HG03108 (cell line): Measurements from ENCODE around the gene MRRF.
A peak's percentile ranks its signal among the peaks of the same experiment; 100 is the strongest.
"Not testable (repeated sequence)": the region's sequence is repeated elsewhere in the genome, so short reads cannot be mapped to it uniquely, and the experiment has no call there.

Experiments used
- ATAC-seq: cut with Tn5 transposase; IDR thresholded peaks from one replicate; pipeline ENCODE4 v1.9.1; 2021; ENCODE audit warnings: moderate library complexity; ENCODE audit not compliant: unreplicated experiment

The MRRF gene

DNA sequence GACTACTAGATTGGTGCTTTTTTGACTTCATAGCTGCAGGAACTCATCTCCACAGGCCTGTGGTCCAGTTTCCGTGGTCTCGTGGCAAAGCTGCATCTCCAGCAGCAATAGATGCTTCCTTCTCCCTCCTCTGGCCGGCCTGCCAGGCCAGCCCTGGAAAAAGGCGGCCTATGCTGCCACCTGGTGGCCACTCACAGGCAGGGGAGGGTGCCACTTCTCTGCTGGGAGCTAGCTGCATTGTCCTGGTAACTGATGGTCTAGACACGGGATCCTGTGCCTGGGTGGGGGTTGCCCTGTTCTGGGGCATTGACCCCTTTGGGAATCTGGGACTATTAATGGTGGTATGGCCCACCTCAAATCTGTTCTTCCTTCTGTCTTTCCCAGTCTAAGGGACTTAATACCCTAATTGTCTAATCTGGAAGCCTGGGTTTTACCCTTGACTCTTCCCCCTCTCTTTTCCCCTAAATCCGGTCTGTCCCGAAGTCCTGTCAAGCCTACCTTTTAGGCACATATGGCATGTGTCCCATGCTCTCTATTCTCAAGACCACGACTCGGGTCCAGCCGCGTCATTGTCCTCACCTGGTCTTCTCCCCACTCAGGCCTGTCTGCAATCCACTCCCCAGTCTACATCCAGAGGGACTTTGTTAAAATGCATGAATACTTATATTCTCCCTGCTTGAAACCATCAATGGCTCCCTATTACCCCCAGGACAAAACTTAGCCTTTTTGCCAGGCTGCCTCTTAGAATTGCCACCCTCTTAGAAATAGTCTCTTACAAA, 86.1 kb downstream of the MRRF start:
- peak; percentile 77 for ATAC-seq

DNA sequence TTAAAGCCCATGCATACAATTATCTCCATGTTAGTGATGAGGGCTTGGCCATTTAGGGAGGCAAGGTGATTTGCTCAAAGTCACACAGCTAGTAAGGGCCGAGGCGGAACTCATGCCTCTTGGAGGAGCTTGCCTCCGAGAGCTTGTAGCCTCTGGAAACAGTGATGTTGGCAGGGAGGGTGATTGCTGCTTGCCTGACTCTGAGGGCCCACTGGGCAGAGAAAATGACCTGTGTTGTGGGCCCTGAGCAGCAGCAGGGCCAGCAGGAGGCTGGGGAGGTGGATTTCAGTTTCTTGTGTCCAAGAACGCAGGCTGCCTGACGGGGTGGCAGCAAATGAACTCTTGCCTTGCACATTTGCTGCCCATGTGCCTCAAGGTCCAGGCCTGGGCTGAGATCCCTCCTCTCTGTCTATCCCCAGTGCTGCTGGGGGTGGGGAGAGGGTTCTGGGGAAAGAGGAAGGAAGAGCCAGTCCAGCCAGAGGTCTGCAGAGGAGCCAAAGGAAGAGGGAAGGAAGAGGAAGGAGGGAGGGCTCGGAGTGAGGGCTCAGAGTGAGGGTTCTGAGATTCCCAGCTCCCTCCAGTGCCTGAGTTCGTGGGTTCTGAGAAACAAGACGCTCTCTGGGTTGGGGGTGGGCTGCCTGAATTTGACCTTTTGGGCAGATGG, 90.0 kb downstream of the MRRF start:
- ATAC-seq: no peak

DNA sequence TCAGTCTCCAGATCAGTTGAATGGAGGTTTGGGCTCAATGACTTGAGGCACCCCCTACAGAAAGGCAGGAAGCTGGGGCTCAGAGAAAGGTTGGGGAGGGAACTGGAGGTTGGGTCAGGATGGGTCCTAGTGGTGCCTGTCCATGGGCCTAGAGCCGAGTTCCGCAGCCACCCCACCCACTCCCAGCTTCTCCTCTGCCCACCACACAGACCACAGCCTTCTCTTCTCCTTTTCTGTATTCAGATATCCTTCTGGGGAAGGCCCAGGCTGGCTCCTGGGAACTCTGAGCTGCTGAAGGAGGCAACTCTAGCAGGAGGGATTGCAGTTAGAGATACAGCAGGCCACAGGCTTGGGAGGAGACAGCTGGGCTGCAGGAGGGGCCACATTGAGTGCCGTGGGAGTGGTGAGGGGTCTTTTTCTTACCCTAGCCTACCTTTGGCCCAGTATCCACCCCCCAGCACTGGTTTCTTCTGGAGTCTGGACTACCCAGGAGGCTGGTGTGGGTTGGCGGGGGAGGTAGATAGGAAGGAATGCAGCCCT, 90.7 kb downstream of the MRRF start:
- no peak for ATAC-seq

DNA sequence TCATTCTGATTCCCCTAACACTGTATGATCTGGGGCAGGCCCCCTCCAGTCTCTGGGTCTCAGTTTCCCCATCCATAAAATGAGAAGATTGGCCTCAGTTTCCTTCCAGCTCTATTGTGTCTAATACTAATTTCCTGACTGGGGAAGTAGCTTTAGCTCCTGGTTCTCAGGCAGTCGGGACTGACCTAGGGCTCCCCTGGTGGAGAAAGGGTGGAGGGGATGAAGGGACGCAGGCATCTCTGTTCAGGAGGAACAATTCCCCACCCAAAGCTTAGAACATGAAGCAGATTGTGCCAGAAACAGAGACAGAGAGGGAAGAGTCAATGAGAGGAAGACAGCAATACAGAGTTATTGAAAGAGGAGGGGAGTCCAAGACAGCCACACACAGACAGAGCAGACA, 91.9 kb downstream of the MRRF start:
- no peak for ATAC-seq

DNA sequence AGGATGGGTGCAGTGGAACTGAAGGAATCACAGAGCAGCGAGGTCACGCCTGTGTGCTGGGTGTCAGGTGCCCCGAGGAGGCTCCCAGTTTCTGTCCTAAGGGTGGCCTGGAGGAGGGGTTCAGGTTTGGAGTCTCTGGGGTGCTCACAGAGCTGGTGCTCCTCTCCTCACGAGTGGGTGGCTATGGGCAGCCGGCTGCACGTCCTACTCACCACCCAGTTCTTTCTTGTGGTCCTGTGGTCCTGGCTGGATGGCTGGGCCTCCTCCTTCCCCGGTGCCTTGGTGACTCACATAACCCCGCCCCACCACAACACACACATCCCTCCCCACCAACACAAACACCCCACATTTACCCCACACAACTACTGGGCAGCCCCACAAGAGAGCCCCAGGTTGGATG, 96.2 kb downstream of the MRRF start:
- ATAC-seq: no peak

DNA sequence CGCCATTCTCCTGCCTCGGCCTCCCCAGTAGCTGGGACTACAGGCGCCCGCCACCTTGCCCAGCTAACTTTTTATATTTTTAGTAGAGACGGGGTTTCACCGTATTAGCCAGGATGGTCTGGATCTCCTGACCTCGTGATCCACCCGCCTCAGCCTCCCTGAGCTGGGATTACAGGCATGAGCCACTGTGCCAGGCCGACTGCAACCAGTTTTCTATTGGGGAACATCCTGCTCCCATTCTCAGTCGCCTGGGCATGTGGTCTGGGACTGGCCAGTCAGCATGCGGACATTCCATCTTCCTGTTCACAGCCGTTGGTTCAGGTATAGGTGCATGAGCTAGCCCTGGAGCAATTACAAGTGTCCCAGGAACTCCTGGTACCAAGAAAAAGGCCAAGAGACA, 98.4 kb downstream of the MRRF start:
- ATAC-seq: not testable (repeated sequence)

DNA sequence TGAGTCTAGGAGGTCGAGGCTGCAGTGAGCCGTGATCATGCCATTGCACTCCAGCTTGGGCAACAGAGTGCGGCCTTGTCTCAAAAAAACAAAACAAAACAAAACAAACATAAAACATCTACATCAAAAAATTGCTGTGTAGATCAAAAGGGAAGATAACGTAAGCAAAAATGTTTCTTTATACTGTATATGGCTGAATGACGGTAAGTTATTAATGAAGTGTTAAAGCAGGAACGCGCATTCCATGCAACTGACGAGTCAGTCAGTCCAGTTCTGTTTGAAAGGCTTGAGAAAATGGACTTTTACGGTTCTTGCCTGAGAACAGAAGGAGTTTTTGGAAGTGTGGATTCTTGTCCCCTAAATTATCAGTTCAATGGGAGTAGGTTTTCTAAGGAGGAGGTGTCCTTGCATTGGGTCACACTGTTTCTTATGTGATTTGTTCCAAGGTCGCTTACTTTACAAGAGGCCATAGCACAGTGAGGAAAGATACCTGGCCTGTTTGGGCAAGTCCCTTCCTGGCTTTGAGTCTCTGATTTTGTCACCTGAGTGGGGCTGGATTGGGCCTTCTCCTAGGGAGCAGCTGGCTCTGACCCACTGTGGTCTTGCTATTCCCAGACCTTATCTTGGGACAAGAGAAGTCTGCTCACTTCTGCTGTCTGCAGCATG, 99.6 kb downstream of the MRRF start:
- ATAC-seq: no peak

DNA sequence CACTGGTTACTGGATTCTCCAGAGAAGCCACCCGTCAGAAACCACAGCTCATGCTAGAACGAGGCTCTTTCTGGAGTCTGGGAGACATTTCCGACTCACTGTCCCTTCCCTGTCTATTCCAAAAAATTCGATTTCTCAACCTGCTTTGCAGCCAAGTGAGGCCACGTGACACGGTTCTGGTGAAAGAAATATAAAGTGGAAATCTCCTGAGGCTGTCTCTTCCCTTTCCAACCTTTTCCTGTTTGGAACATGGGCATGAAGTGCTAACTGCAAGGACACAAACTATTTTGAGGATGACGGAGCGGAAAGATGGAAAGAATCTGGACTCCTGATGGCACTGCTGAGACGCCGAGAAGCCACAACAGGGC, 100.1 kb downstream of the MRRF start:
- no peak for ATAC-seq

DNA sequence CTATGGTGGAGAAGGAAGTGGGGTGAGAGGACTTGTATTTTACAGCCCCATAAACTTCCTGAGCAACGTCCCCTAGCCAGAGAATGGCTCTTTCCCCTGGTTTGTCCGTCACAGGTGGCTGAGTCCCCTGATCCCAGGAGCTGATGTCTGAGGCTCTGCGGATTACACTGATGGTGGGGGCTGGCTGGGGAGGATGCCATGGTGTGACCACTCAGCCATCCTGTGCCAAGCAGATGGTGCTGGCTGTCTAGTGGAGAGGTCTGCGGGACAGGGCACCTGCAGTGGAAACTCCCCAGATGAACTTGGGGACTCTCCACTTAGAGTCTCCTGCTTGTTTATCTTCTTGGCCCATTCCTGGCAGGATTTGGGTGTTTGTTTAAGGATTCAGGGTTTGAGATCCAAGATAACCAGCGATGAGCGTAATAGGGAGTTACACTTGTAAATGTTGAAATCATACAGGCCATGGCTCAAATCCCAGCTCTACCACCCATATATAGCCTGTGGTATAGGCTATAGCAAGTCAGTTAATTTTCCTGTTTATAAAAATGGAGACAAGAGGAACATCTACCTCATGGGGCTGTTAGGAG, 101.5 kb downstream of the MRRF start:
- ATAC-seq: no peak

DNA sequence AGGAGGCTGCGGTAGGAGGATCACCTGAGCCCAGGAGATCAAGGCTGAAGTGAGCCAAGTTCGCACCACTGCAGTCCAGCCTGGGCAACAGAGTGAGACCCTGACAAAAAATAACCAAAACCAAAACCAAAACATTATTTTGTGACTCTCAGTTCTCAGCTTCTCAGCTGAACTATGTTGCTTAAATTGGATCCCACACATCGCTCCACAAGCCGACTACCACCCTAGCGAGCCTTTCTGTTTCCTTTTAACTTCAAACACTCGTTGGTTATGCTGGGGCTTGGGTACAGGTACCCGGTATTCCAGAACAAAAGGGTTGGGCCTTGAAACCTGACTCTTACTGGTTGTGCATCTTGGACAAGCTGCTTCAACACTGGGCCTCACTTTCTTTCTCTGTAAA, 102.4 kb downstream of the MRRF start:
- ATAC-seq: no peak

DNA sequence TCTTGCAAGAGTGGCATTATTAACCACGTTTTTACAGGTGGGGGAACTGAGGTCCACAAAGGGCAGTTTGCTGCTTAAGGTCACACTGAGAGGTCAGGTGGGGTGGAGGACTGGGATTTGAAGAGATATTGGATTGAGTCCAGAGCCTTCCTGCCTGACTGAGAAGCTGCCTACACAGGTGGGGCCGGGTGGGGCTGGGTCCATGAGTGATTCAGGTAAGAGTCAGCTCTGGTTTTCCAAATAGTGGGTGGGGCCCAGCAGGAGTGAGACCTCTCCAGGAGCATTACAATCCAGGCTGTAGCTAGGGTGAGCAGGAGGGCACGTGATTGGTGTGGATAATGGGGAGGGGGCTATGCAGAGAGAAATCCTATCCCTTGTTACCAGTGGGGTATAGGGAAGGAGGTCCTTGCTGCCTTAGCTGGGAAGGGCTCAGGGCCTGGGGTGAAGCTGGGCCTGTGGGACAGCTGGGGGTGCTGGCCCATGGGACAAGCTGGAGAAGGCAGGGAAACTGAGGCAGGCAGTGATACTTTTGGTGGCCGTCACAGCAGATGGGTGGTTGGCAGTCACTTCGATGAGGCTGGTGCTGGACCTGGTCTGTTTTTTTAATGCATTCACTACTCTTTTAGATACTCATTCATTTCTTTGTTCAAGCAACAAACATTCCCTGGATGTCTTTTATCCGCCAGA, 103.2 kb downstream of the MRRF start:
- ATAC-seq: no peak

DNA sequence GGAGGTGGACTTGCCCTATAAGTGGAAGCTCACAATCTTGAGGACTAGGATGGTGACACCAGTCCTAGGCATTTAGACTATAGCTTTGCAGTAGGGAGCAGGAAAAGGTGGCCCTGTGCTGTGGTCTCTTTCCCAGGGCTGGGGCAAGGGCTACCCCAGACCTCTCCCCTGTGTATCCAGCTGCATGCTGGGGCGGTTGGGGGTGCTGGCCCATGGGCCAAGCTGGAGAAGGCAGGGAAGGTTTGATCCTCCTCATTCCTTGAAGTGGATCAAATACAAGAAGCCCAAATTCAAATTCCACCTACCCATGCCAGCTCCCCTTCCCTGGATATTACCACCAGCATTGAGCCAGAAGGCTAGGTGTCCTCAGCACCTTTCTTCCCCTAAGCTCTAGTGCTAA, 104.0 kb downstream of the MRRF start:
- ATAC-seq: no peak

DNA sequence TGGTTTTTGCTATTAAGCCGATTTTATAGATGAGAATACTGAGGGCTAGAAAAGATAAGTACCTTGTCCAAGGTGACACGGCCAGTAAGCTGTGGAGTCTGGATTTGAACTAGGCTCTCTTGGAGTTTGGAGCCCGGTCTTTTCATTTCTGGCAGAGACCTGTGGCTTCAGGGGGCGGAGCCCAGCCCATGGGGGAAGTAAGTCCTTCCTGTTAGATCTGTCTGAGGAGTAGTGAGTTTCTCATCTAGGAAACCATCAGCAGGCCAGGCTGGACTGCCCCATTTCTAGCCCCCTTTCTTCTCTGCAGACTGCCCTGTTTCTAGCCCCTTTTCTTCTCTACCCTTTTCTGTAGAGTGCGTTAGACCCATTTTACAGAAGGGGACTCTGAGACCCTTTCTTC, 105.6 kb downstream of the MRRF start:
- peak; percentile 37 for ATAC-seq

DNA sequence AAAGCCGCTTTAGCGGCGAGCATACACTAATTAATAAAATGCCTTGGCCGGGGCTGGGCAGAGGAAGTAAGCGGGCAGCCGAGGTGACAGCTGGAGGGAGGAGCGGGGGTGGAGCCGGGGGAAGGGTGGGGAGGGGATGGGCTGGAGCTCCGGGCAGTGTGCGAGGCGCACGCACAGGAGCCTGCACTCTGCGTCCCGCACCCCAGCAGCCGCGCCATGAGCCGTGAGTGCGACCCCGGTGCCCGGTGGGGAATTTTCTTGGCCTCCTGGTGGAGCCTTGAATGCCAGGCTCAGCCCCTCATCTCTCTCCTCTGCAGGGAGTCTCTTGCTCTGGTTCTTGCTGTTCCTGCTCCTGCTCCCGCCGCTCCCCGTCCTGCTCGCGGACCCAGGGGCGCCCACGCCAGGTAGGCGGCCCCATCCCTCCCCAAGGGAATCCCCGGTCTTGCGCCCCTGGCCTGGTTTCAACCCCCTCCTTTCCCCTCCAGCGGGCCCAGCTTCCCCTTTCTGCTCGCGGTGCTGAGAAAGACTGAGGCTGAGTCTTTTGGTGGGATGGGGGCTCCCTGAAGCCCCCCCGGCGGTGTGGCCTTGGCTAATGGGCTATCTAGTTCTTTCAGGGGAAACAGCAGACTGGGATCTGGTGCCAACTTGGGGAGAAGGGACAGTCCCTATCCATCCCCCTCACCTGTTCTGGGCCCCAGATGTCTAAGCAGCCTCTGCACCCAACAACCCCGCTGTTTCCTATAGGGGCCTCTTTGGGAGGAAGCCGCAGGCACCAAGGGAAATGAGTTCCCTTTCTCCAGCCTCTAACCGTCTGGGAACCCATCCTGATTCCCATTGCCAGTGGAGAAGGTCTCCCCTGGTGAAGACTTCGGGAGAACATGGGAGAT, 106.4 kb downstream of the MRRF start, which contains the start of gene PTGS1:
PTGS1 (plus strand) TSS at position 156 of the 887 bp plus-strand sequence; CDS start at position 217, 61 bp downstream.
- peak; percentile 44 for ATAC-seq

DNA sequence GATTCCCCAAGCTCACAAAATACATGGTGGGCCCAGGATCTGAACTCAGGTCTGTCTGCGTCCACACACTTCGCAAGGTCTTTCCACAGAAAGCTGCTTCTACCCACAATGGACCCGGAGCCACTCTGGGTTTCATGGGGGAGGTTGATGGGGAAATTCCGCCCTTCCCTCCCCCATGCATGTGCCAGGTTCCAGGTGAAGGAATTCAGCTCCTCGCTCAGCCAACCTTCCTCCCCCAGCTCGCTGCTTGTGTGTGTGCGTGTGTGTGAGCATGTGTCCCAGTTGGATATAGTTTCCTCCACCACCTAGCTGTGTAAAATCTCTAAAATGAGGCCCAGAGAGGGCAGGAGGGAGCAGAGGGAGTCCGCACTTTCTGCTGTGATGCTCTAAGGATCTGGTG, 107.2 kb downstream of the MRRF start:
- ATAC-seq: no peak

DNA sequence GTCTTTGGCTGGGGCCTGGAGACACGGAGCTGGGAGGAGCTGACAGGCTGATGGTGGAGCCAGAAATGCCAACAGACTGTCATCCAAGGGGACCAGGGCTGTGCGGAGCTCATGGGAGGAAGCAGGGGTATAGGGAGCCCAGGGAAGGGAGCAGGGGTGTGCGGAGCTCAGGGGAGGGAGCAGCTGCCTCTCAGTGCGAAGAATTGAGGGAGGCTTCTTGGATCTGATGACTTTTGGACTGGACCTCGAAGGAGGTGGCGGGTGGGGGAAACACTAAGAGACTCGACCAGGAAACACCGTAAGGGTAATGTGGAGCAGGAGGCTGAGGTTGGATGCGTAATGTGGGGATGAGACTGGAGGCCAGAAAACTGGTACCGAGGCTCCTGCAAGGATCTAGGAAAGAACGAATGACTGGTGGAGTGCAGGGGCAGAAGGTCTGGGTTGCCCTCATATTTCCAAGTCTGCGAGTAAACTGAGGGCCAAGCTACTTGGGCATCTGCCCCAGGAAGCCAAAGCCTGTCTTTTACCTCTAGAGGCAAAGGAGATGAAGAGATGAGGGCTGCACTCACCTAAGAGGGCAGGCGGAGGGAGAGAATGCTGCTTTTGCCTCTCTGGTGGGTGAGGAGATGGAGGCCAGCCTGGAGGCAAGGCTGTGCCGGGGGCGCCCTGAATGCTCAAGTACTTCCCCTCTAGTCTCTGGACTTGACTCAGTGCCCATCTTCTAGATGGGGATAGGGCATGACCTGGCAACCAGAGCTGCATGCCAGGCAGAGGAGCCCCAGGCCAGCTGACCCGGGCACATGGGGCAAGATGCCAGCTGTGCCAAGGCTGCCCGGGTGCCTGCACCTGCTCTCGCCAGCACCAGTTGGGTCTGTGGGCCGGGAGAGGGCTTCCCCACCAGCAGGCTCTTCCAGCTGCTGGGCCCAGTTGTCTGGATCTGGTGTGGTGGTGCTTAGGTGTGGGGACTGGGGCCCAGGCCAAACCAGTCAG, 108.5 kb downstream of the MRRF start:
- no peak for ATAC-seq

DNA sequence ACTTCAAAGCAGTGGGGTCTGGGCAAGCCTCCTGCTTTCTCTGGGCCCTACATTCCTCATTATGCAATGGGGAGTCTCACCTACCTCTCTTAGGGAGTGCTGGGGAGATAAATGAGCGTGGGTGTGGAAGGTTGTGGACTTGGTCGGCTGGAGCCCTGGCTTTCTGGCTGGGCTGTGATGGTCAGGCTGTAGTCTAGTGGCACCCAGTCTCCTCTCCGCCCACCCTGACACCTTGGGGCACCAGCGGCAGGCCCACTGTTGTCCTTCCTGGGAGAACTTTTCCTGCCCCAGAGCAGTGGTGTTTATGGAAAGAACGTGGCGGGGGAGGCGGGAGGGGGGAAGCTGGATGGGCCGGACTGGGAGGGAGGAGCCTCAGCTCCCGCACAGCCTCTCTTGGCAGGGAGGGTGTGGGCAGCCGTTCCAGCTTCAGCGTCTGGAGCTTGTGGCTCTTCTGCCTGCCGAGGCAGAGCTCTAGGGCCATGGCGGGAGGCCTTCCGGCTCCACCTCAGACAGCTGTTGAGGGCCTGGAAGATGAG, 110.3 kb downstream of the MRRF start:
- ATAC-seq: no peak

DNA sequence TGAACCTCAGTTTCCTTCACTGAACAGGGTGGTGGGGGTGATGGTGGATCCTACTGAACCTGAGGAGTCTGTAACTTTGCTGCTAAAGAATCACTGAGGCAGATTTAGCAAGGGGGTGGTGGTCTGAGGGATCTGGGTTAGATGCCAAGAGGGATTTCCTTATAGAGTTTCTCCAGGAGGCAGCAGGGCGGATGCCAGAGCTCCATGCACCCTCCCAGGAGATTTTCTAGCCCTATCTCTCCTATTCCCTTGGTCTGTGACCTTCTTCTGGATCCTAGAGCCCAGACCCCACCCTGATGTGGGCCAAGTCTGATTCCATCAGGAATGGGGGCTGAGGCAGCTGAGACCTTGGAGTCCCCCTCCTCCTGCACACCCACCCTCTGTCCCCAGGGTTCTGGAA, 112.1 kb downstream of the MRRF start:
- ATAC-seq: no peak
